HG03575 (cell line): Measurements from ENCODE around the gene MSRB3.
"Not testable (repeated sequence)": the region's sequence is repeated elsewhere in the genome, so short reads cannot be mapped to it uniquely, and the experiment has no call there.

Experiments used
- ATAC-seq: cut with Tn5 transposase; IDR thresholded peaks from one replicate; pipeline ENCODE4 v1.9.1; 2021; ENCODE audit not compliant: unreplicated experiment, insufficient number of reproducible peaks, low FRiP score; ENCODE audit errors: extremely low read depth

MSRB3 gene

GRCh38 chr12:65470256-65470655, 191.8 kb downstream of the MSRB3 start:
- ATAC-seq, result no peak

- ATAC-seq, result no peak
Observed at GRCh38 chr12:65472079-65472478, 193.6 kb downstream of the MSRB3 start.

- no peak for ATAC-seq
Observed at GRCh38 chr12:65474831-65475230, 196.3 kb downstream of the MSRB3 start.

- ATAC-seq, result no peak
Observed at GRCh38 chr12:65477721-65478120, 199.2 kb downstream of the MSRB3 start.

- not testable (repeated sequence) for ATAC-seq
Observed at GRCh38 chr12:65483891-65484516, 205.5 kb downstream of the MSRB3 start.

GRCh38 chr12:65488197-65488596, 209.7 kb downstream of the MSRB3 start:
- ATAC-seq, result no peak

- ATAC-seq, result no peak
Observed at GRCh38 chr12:65490250-65490649, 211.8 kb downstream of the MSRB3 start.

- ATAC-seq, result no peak
Observed at GRCh38 chr12:65492998-65493912, 214.8 kb downstream of the MSRB3 start.

- ATAC-seq, result no peak
Observed at GRCh38 chr12:65493913-65494245, 215.4 kb downstream of the MSRB3 start.

- no peak for ATAC-seq
Observed at GRCh38 chr12:65494537-65494936, 216.1 kb downstream of the MSRB3 start.

- ATAC-seq, result no peak
Observed at GRCh38 chr12:65495233-65495632, 216.8 kb downstream of the MSRB3 start.

- ATAC-seq, result no peak
Observed at GRCh38 chr12:65496617-65497016, 218.1 kb downstream of the MSRB3 start.

GRCh38 chr12:65497660-65498059, 219.2 kb downstream of the MSRB3 start:
- no peak for ATAC-seq

- no peak for ATAC-seq
Observed at GRCh38 chr12:65499167-65499566, 220.7 kb downstream of the MSRB3 start.

GRCh38 chr12:65500091-65500900, 221.8 kb downstream of the MSRB3 start:
- no peak for ATAC-seq

GRCh38 chr12:65501093-65501621, 222.7 kb downstream of the MSRB3 start:
- ATAC-seq, result no peak

- ATAC-seq, result no peak
Observed at GRCh38 chr12:65501935-65502334, 223.5 kb downstream of the MSRB3 start.

- no peak for ATAC-seq
Observed at GRCh38 chr12:65504417-65504816, 225.9 kb downstream of the MSRB3 start.

- ATAC-seq, result no peak
Observed at GRCh38 chr12:65505386-65506121, 227.1 kb downstream of the MSRB3 start.
